Upper lobe of left lung (tissue), 4 donors: ENCODE results near the gene SLC35E3.

Experiments used
- CTCF ChIP-seq, 6 experiments: fragments of 450-650 bp in 4 of 6; fragments of 200-600 bp in 2 of 6; sonication (generic) in 2 of 6; IDR thresholded peaks; one replicate each; pipeline ENCODE4 v1.5.1; 2016 to 2019; ENCODE audit warnings: antibody characterized with exemption in 6 of 6
- EP300 ChIP-seq, 4 donors: sonication (generic); formaldehyde crosslinking; IDR thresholded peaks; one replicate each; pipeline ENCODE4 v1.5.1; 2017; ENCODE audit warnings: antibody characterized with exemption in 4 of 4, control low read depth in 2 of 4

DNA sequence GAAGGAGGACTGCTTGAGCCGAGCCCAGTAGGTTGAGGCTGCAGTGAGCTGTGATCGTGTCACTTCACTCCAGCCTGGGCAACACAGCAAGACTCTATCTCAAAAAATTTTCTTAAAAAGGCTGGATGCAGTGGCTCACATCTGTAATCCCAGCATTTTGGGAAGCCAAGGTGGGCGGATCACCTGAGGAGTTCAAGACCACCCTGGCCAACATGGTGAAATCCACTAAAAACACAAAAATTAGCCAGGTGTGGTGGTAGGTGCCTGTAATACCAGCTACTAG is 44.9 kb downstream of the SLC35E3 start:
- TF ChIP-seq CTCF (IDR thresholded peaks at IDR 0.05) (no peak), EP300 (IDR thresholded peaks at IDR 0.05) (no peak)
